Neural crest cell (in vitro differentiated cells): ENCODE results near the gene CAPZB. TPM values are rescaled to one million over a fixed set of nuclear protein-coding genes. Genes with fewer than 3 reads are reported as not detected.

Source experiments
- DNase-seq: peaks from one replicate; pipeline ENCODE4 v3.0.0; 2021; ENCODE audit warnings: low read depth, mixed read lengths, low spot score
- H3K27ac Mint-ChIP-seq: one replicate; pipeline ENCODE4 v1.8.0; 2021; ENCODE audit warnings: mild to moderate bottlenecking, mixed read lengths; ENCODE audit not compliant: unreplicated experiment
- H3K27me3 Mint-ChIP-seq: 2 replicates; pipeline ENCODE4 v1.8.0; 2021; ENCODE audit warnings: low read depth, mild to moderate bottlenecking, mixed read lengths
- H3K36me3 Mint-ChIP-seq: 2 replicates; pipeline ENCODE4 v1.8.0; 2021; ENCODE audit warnings: low read depth, mild to moderate bottlenecking, mixed read lengths
- H3K4me1 Mint-ChIP-seq: 2 replicates; pipeline ENCODE4 v1.8.0; 2021; ENCODE audit warnings: mixed read lengths
- H3K4me3 Mint-ChIP-seq: one replicate; pipeline ENCODE4 v1.8.0; 2021; ENCODE audit warnings: mild to moderate bottlenecking, mixed read lengths
- H3K9me3 Mint-ChIP-seq: 2 replicates; pipeline ENCODE4 v1.8.0; 2021; ENCODE audit warnings: mixed read lengths
- total RNA-seq: library from RNA; stranded (reverse); gene quantifications from 2 replicates; pipeline ENCODE4 v1.2.1, GENCODE V29; 2021
- TF ChIP-seq, protein P1 (sequence below): fragments of 200-600 bp; sonication (generic); conservative IDR thresholded peaks from 2 replicates; pipeline ENCODE4 v1.5.0; 2021; ENCODE audit warnings: antibody characterized with exemption, mild to moderate bottlenecking

Gene CAPZB
- total RNA-seq, 1 donor from 2014 or later = 256 TPM

DNA sequence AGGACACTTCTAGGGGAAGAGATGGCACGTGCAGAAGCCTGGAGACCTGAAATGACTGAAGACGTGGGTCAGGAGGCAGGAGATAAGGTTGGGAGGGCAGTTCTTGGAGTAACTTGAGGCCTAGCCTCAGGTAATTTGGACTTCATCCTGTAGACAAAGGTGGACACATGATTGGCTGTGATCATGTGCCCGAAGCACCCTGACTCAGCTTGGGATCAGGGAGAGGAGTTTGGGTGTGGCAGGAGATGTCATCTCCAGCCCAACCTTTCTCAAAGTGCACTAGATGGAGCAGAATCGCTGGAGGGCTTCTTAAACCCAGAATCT lies 171.7 kb downstream of the CAPZB start:
- peaks cover 3% of the 10 kb centered on the region for H3K36me3 Mint-ChIP-seq
- no peak for DNase-seq
- no peaks in the 10 kb centered on the region for H3K9me3 Mint-ChIP-seq
- H3K4me3 Mint-ChIP-seq = peak overlapping the region; percentile 83
- no peaks in the 10 kb centered on the region for H3K27me3 Mint-ChIP-seq
- H3K27ac Mint-ChIP-seq = no peak overlapping the region
- H3K4me1 Mint-ChIP-seq = peaks cover 40% of the 10 kb centered on the region
- TF ChIP-seq, protein P1, sequence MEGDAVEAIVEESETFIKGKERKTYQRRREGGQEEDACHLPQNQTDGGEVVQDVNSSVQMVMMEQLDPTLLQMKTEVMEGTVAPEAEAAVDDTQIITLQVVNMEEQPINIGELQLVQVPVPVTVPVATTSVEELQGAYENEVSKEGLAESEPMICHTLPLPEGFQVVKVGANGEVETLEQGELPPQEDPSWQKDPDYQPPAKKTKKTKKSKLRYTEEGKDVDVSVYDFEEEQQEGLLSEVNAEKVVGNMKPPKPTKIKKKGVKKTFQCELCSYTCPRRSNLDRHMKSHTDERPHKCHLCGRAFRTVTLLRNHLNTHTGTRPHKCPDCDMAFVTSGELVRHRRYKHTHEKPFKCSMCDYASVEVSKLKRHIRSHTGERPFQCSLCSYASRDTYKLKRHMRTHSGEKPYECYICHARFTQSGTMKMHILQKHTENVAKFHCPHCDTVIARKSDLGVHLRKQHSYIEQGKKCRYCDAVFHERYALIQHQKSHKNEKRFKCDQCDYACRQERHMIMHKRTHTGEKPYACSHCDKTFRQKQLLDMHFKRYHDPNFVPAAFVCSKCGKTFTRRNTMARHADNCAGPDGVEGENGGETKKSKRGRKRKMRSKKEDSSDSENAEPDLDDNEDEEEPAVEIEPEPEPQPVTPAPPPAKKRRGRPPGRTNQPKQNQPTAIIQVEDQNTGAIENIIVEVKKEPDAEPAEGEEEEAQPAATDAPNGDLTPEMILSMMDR = no peak

DNA sequence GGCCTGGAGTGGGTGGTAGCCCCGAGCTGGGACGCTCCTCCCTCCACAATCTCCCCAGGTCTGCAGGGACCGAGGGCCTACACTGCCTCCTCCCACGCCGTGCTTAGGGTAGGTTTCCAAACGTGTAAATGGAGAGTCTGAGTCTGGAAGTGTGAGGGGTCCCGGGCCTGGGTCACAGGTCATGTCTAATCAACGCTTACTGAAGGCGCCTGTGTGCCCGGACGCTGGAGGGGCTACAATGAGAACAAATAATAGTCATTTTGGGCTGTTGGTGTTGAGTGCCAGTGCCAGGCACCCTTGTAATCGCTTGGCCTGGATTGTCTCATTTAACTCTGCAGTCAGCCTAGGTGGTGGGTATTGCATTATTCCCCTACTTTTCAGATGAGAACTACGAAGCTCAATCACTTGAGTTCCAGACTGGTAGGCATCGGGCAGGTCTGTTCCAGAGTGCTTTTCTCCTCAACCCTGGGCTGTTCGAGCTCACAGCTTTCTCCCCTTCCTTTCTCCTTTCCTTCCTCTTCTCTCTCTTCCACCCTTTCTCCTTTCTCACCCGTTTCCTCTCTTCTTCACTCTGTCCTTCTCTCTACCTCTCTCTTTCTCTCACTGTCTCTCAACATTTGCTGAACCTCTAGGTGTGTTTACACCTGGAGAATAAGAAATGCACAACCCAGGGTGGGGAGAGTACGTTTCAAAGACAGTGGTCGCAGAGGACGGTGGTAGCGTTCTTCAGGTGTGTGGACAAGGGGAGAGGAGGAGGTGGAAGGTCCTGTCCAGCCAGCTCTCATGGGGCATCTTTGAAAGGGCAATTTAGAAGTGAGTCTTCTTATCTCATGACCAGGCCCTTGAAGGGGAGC lies 172.3 kb downstream of the CAPZB start:
- TF ChIP-seq, protein P1 = no peak
- Mint-ChIP-seq H3K4me3 (peak overlapping the region; percentile 83), H3K27ac (peak overlapping the region; percentile 90), H3K27me3 (no peaks in the 10 kb centered on the region), H3K4me1 (peaks cover 40% of the 10 kb centered on the region), H3K36me3 (peaks cover 3% of the 10 kb centered on the region), H3K9me3 (no peaks in the 10 kb centered on the region)
- DNase-seq = no peak

DNA sequence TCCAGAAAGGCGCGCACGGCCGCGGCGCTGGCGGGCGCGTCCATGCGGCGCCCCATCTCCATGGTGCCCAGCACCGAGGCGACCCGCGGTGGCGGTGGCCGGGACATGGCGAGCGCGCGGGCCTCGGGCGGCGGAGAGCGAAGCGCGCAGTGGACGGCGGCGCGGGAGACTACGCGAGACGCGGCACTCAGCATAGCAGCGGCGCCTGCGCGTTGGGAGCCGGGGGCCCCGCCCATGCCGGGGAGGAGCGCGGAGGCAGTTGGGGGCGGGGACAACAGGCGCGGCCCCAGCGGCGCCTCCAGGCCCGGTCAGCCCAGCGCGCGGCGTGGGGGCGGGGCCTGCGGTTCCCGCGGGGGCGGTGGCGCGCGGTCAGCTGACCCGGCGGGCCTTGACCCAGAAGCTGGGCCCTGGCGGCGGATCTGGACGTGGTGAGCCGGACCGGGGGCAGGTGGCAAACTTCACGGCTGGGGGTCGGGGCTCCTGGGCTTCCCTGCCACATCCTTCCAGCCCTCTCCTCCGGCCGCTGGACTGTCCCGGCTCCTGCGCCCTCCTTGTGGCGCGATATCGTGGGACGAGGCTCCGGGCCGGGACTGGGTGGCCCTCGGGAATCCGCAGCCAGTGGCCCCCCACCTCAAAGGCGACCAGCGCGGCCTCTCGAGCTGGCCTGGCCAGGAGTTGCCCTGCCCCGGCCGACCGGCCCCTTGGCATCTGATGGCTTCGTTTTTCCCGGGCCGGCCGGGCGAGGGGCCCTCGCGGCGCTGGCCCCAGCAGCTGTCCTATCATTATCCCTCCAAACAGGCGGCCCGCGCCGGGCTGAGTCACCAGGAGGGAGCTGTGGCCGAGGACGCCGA lies 173.2 kb downstream of the CAPZB start, which contains the start of the genes AKR7A2 and SLC66A1:
AKR7A2 (minus strand) TSS at position 214 of the 851 bp plus-strand sequence; CDS start at position 194, 20 bp downstream.
SLC66A1 (plus strand) TSS at position 396 of the 851 bp plus-strand sequence. CDS start 5,352 bp downstream, outside the sequence.
- peaks cover 3% of the 10 kb centered on the region for H3K36me3 Mint-ChIP-seq
- no peaks in the 10 kb centered on the region for H3K9me3 Mint-ChIP-seq
- H3K4me3 Mint-ChIP-seq = peak within 1 kb of the TSS; percentile 93
- no peaks in the 10 kb centered on the region for H3K27me3 Mint-ChIP-seq
- TF ChIP-seq, protein P1 = no peak
- peak; percentile 77 for DNase-seq
- peak within 1 kb of the TSS; percentile 90 for H3K27ac Mint-ChIP-seq
- H3K4me1 Mint-ChIP-seq = peaks cover 40% of the 10 kb centered on the region

DNA sequence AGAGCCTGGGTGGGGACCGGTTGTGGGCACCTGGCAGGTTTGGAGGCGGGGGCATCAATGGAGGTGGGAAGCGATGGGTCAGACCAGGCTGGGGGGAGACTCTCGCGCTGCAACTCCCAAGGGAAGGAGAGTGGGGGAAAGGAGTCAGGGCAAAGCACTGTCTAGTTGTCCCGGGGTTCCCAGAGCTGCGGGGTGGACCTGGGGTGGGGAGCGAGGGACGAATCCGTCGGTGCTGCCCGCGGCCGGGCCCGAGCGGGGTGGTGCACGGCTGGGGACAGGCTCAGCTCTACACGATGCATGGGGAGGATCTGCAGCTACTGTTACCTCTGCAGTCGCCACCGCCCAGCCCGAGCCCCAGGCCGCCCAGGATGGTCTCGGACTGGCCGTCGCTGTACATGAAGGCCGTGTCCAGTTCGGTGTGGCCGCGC lies 173.8 kb downstream of the CAPZB start:
- DNase-seq = no peak
- Mint-ChIP-seq H3K4me1 (peaks cover 40% of the 10 kb centered on the region), H3K36me3 (peaks cover 3% of the 10 kb centered on the region)

More for the DNA sequence above, 173.8 kb downstream of the CAPZB start:
- Mint-ChIP-seq H3K4me3 (peak overlapping the region; percentile 93), H3K27me3 (no peaks in the 10 kb centered on the region), H3K9me3 (no peaks in the 10 kb centered on the region), H3K27ac (peak overlapping the region; percentile 46)
- TF ChIP-seq, protein P1 = no peak
